Stimulated activated CD4-positive, alpha-beta T cell treated with anti-CD3 and anti-CD28 coated beads, TNF-alpha, amount 100 ng/mL, for 48 hours (primary cell): ENCODE data around the gene RPUSD2.
A peak's percentile ranks its signal among the peaks of the same experiment; 100 is the strongest.

Experiments used
- DNase-seq, 3 donors: peaks; one replicate each; pipeline ENCODE4 v3.0.0-alpha.2; 2020; ENCODE audit warnings: low read depth in 3 of 3

Gene RPUSD2, protein sequence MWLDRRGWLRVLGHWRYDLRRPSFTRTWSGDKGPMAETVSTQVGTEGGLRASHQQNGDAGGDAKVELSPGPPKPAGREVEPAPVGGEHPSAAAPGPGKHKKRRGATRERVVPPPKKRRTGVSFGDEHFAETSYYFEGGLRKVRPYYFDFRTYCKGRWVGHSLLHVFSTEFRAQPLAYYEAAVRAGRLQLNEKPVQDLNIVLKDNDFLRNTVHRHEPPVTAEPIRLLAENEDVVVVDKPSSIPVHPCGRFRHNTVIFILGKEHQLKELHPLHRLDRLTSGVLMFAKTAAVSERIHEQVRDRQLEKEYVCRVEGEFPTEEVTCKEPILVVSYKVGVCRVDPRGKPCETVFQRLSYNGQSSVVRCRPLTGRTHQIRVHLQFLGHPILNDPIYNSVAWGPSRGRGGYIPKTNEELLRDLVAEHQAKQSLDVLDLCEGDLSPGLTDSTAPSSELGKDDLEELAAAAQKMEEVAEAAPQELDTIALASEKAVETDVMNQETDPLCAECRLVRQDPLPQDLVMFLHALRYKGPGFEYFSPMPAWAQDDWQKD

DNA sequence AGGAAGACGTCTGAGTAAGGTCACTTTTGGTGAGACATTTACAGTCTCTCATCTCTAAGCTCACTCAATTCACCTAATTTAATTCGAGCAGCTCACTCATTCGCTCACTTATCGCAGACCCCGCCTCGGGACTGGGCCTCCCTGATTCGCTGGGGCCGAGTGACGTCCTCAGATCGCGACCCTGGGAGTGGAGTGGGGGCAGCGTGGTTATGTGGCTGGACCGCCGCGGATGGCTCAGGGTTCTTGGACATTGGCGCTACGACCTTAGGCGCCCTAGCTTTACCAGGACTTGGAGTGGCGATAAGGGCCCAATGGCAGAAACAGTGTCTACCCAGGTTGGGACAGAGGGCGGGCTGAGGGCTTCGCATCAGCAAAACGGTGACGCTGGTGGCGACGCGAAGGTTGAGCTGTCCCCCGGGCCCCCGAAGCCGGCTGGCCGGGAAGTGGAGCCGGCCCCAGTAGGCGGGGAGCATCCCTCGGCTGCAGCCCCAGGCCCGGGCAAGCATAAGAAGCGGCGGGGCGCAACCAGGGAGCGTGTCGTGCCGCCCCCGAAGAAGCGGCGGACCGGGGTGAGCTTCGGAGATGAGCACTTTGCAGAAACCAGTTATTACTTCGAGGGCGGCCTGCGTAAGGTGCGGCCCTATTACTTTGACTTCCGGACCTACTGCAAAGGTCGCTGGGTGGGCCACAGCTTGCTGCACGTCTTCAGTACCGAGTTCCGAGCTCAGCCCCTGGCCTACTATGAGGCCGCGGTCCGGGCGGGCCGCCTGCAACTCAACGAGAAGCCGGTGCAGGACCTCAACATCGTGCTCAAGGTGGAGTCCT is at the start of gene RPUSD2:
RPUSD2 (plus strand) TSS at position 171 of the 825 bp plus-strand sequence; CDS start at position 210, 39 bp downstream.
- peak; percentile 87 to 91 (median 90) for DNase-seq

- DNase-seq = no peak
Observed at GRCh38 chr15:40523611-40524010, 45.5 kb upstream of the RPUSD2 start.

DNA sequence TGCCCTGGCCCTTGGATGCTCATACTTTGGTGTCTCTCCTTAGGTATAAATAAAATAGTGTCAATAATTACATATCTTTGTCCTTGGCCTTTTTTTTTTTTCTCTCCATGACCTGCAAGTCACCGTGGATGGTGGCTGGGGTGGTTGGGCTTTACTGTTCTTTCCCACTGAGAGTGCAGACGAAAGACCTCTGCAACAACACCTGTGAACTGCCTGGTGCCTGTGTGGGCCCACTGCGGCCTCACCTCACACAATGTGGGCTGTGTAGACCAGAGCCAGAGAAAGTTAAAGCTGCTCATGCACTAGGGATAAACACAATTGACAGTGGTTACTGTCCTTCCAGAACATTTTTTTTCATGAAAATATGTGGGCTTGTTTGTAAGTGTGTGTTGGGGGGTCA is 43.2 kb upstream of the RPUSD2 start:
- no peak for DNase-seq

GRCh38 chr15:40528801-40529200 is 40.3 kb upstream of the RPUSD2 start:
- DNase-seq = no peak

GRCh38 chr15:40533763-40534364 is 35.2 kb upstream of the RPUSD2 start:
- DNase-seq = no peak

DNA sequence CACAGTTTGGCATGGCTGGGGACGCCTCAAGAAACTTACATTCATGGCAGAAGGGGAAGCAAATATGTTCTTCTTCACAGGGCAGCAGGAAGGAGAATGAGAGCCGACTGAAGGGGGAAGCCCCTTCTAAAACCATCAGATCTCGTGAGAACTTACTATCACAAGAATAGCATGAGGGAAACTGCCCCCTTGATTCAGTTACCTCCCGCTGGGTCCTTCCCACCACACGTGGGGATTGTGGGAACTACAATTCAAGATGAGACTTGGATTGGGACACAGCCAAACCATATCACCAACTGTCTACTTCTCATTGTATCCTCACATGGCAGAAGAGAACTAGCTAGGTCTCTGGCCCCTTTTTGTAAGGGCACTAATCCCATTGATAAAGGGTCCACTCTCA is 34.7 kb upstream of the RPUSD2 start:
- no peak for DNase-seq

GRCh38 chr15:40536501-40536900 is 32.6 kb upstream of the RPUSD2 start:
- no peak for DNase-seq

DNA sequence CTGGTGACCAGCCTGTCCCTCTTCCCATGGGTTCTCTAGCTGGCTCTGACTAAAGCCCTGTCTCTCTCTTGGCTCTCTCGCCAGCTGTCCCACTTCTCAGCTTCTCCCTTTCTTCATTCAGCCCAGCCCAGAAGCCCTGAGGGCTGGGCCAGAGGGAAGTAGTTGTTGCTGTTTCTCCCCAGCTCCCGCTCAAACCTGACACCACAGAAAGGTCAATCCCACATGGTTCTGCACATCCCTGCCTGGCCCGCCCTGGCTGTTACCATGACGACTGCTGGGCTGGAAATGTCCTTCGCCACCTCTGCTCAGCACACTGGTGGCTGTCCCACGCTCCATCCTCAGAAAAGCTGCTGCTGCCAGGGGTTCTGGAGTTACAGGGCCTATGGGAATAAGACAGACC is 30.1 kb upstream of the RPUSD2 start:
- DNase-seq = no peak

DNA sequence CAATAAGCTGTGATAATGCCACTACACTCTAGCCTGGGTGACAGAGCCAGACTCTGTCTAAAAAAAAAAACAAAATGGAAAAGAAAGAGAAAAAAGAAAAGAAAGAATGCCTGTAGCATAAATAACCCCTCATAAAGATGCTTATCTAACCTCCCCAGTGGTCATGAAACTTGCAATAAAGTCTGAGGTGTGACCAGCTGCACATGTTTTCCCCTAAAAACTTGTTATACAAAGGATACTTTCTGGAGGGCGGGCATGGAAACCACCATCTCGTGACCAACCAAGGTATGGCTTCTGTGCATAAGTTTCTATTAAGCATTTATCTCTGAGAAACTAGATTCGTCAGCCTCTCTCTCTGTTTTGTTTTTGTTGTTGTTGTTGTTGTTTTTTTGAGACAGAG is 26.0 kb upstream of the RPUSD2 start:
- DNase-seq = no peak

DNA sequence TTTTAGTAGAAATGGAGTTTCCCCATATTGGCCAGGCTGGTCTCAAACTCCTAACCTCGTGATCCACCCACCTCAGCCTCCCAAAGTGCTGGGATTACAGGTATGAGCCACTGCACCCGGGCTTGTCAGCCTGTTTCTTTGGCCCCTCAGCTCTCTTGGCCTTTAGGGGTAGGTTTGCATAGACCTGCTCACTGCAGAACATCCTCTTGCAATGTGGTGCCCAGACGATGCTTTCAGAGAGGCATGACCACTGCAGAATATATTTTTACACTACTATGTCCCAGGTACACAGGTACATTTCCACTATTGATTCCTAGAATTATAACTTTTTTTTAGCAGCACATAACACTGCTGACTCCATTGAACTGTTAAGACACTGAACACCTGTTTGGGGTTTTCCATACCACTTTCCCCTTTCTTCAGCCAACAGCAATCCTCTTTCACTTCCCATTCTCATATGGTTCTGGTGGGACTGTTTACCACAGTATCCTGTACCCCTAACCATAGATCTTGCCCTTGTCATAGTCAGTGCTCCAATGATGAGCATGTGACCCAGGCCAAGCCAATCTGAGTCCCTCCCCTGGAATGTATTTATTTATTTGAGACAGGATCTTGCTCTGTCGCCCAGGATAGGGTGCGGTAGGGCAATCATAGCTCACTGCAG is 25.3 kb upstream of the RPUSD2 start:
- no peak for DNase-seq

DNA sequence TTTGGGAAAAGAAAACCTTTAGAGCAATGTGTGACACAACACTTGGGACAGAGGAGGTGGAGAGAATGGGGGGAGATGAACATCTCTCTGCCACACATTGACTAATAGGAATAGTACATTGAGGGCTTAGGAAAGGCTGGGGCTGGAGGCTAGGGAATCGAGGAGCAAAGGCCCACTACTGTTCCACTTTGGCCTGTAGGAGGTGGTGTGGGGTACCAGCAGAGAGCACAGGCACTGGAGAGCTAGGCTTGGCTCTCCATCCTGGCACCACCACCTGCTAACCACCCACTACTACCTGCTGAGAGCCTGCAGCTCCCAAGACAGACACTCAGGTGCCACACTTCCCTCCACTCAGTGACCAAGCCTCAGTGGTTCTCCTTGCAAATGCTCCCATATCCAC is 23.6 kb upstream of the RPUSD2 start:
- DNase-seq = no peak

DNA sequence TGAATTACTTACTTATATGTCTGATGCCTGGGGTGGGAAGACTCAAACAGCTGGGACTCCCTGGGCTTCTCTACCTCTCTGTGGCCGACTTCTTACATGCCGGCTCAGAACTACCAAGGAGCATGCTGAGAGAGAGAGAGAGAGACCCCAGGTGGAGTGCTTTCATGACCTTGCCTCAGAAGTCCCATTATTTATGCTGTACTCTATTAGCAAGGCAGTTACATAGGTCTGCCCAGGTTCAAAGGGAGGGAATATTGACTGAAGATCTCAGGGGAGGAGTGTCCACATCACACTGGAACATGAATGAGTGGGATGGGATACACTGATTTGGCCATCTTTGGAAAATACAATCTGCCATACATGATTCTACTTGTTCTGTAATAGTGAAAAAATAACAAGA is 20.5 kb upstream of the RPUSD2 start:
- DNase-seq = no peak

DNA sequence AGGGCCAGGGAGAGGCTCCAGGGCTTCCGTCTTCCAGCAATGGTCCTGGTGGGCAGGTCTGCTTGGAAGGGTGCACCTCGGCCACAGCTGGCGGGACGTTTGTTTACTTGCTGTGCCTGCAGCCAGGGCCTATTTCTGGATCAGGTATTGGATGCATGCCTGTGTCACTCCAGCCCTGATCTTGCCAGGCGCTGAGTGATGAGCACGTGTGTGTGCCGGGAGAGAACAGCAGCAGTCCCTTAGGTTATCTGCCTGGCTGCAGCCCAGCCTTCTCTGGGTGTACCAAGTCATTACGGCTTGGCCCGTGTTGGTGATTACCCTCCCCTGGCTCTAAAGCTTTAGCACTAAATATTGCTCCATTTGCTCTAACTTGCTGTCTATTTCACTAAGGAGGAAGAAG is 19.2 kb upstream of the RPUSD2 start:
- DNase-seq = no peak

DNA sequence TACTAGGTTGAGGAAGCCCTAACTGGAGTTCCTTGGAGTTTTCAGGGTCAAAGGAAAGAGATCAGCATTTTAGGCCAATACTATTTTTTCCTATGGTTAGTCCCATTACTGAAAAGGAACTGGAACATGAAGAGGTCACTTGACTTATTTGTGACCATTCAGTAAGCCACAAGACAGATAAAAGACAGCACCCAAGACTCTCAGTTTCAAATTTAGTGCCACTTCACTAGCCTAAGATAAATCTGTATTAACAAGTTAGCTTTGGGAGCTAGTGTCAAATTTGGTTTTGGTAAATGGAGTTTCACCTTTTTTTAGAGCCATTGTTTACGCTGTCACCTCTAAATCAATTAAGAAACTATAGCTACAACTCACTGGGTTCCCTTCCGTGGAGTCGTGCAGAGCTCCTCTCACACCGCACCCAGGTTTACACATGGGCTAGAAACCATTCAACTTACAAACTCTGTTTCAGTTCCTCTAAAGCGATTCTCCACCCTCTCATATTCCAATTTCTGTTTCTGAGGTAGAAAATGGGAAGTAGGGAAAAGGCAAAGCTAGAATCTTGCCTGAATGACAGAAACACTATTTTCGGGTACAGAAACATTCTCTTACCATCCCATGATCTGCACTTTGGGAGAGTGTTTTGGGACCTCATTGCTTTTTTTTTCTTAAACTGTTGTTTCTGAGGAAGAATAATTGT is 18.6 kb upstream of the RPUSD2 start:
- no peak for DNase-seq

DNA sequence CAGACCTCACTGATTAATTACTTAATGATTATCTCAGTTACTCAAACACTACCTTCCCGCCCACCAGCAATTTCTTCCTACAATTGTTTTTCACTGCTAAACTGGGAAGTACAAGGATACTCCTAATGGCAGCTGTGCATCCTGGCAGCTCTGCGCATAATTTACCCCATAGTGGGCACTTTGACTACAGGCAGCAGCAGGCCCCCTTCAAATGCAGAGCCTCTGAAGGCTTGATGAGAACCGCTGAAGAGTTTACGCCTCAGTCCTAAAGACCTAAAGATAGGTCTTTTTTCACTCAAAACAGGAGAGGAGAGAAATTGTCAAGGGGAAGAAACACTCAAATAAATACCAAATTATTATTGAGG is 15.0 kb upstream of the RPUSD2 start:
- no peak for DNase-seq

GRCh38 chr15:40555876-40556275 is 13.2 kb upstream of the RPUSD2 start:
- DNase-seq = no peak

- DNase-seq = no peak
Observed at GRCh38 chr15:40558952-40559742, 10.0 kb upstream of the RPUSD2 start.

DNA sequence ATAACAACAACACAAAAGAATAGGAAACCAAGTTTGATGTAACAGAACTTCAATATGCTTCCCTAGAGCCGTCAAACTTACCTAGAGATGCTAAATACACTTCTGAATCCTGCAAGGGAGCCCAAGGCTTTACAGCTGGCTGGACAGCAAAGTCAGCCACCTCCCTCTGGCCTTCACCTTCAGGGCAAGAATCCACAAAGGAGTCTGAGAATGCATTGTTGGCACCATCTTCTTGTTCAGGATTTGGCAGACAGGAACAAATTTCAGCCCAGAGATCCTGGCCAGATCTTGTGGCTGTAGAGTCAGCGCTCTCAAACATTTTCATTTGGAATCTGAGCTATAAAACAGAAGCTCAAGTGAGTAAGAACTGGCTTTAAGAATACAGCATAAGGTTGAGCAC is 6.4 kb upstream of the RPUSD2 start:
- no peak for DNase-seq

GRCh38 chr15:40563426-40563825 is 5.7 kb upstream of the RPUSD2 start:
- DNase-seq = no peak

- DNase-seq = peak; percentile 88 to 94 (median 93)
Observed at GRCh38 chr15:40564591-40565332, 4.3 kb upstream of the RPUSD2 start, which contains the start of gene CCDC32. Gene CCDC32 (minus strand): TSS chr15:40565042. CDS start chr15:40563015, 2,027 bp downstream.
